GM12875 (cell line): ENCODE measurements around the gene TMEM123.

Experiments
- H3K4me3 ChIP-seq: one replicate; pipeline ENCODE4 v1.5.1; 2011; ENCODE audit warnings: low read depth, low read length, control low read depth
- CTCF ChIP-seq: IDR thresholded peaks from 2 replicates; pipeline ENCODE4 v1.5.1; 2011; ENCODE audit warnings: low read depth, mild to moderate bottlenecking, control low read depth, inconsistent platforms, low read length, moderate library complexity, borderline replicate concordance; ENCODE audit not compliant: insufficient read depth

TMEM123 gene

GRCh38 chr11:102457056-102457677 is 4.6 kb upstream of the TMEM123 start:
- TF ChIP-seq CTCF: no peak
- H3K4me3 ChIP-seq: no peak overlapping the region

- no peak for TF ChIP-seq CTCF
- H3K4me3 ChIP-seq: no peak overlapping the region
These were observed 3.8 kb upstream of the TMEM123 start for GRCh38 chr11:102456381-102456780.

- no peak for TF ChIP-seq CTCF
- H3K4me3 ChIP-seq: no peak overlapping the region
These were observed 1.4 kb upstream of the TMEM123 start for GRCh38 chr11:102453921-102454320.

GRCh38 chr11:102453302-102453695 is 734 bp upstream of the TMEM123 start:
- no peak for TF ChIP-seq CTCF
- peak overlapping the region; percentile 89 for H3K4me3 ChIP-seq

- TF ChIP-seq CTCF: peak; percentile 27; the same call in 1 of the 2 replicates
- H3K4me3 ChIP-seq: peak overlapping the region; percentile 89
These were observed 694 bp downstream of the TMEM123 start for GRCh38 chr11:102451681-102452460.

GRCh38 chr11:102451041-102451680 is 1.4 kb downstream of the TMEM123 start:
- peak overlapping the region; percentile 89 for H3K4me3 ChIP-seq
- no peak for TF ChIP-seq CTCF
